GM20000 (cell line): ENCODE measurements around the gene GABRA5.

Experiments used
- DNase-seq: peaks from one replicate; pipeline ENCODE4 v3.0.0; 2012; ENCODE audit warnings: low spot score
- TF ChIP-seq, protein P1 (sequence below): IDR thresholded peaks from 2 replicates; pipeline ENCODE4 v1.5.1; 2012; ENCODE audit warnings: mild to moderate bottlenecking, control low read depth; ENCODE audit errors: extremely low read depth, missing control alignments

Gene GABRA5

DNA sequence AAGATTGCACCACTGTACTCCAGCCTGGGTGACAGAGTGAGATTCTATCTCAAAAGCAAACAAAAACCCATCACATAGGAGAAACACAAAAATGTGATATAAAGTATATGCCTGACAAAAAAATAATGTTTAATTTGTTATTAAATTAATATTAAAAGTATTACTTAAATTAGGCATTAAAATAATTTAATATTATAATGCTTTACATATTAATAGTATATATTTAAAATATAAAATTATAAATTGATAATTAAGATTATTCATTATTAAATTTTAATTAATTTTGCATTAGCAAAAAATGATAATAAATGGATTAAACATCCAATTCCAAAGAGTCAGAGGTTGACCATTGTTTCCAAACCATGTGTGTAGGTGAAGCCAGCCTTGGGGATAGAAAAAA lies 22.0 kb upstream of the GABRA5 start:
- TF ChIP-seq, protein P1, sequence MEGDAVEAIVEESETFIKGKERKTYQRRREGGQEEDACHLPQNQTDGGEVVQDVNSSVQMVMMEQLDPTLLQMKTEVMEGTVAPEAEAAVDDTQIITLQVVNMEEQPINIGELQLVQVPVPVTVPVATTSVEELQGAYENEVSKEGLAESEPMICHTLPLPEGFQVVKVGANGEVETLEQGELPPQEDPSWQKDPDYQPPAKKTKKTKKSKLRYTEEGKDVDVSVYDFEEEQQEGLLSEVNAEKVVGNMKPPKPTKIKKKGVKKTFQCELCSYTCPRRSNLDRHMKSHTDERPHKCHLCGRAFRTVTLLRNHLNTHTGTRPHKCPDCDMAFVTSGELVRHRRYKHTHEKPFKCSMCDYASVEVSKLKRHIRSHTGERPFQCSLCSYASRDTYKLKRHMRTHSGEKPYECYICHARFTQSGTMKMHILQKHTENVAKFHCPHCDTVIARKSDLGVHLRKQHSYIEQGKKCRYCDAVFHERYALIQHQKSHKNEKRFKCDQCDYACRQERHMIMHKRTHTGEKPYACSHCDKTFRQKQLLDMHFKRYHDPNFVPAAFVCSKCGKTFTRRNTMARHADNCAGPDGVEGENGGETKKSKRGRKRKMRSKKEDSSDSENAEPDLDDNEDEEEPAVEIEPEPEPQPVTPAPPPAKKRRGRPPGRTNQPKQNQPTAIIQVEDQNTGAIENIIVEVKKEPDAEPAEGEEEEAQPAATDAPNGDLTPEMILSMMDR = no peak
- no peak for DNase-seq

DNA sequence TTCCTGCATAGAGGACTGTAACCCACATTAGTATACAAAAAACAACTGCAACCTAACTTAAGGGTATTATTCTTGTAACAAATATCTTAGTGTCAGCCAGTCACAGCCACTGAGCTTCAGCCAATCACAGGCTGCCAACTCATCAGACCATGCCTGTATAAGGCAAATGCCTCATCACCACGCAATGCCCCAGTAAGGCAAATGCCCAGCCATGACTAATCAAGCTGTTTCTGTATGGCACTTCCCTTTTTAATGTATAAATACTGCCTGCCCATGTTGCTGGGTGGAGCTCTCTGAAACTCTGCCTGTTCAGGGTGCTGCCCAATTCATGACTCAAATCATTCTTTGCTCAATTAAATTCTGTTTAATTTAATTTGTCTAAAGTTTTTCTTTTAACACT lies 18.4 kb upstream of the GABRA5 start:
- DNase-seq = no peak
- TF ChIP-seq, protein P1 = no peak

DNA sequence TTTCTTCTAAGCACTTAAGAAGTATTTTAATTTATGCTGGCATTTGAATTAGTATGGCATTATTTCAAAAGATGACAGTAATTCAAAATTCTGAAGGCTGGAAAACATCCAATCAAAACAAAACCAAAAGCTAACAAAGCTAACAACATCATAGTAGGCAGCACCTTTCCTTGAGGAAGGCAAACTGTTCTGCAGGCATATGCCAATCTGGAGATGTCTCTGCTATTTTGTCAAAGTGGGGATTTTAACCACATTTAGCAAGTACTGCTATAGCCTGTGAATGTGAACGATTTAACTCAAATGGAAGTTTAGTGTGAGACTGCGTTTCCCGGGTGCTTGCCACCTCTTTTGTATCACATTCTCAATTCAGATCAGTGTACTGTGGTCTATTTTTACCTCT lies 16.7 kb upstream of the GABRA5 start:
- no peak for DNase-seq
- TF ChIP-seq, protein P1 = no peak

GRCh38 chr15:26852980-26853379 lies 13.9 kb upstream of the GABRA5 start:
- TF ChIP-seq, protein P1 = no peak
- no peak for DNase-seq

DNA sequence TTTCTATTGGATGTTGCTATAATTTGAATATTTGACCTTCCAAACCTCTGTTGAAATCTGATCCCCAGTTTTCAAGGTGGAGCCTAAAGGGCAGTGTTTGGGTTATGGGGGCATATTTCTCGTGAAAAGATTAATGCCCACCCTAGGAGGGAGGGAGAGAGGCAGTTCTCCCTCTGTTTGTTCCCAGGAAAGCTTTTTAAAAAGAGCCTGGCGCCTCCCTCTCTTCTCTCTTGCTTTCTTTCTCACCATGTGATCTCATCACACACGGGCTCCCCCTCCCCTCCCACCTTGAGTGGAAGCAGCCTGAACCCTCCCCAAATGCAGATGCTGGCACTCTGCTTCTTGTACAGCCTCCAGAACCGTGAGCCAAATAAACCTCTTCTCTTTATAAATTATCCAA lies 12.4 kb upstream of the GABRA5 start:
- TF ChIP-seq, protein P1 = no peak
- DNase-seq = no peak

DNA sequence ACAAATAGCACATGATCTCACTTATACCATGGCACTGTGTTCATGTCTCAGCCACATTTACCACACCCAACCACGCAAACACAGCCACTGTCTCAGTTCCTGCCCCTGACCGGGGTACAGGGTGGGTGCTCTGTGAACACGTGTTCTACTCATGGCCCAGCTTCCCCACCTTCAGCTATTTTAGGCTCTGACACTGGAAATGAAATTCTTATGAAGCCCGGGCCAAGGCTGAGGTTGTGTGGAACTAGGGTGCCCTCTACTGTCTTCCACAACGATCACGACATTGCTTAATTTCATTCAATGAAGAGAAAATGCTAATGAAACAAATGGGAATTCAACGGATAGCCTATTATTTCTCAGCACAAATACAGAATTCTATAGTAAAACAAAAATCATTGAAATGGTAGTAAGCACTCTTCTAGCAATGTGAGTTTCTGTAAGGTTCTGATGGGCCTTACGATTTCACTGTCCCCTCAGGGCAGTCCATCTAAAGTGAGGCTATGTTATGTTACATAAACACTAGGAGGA lies 2.1 kb upstream of the GABRA5 start:
- TF ChIP-seq, protein P1 = no peak
- DNase-seq = no peak

- DNase-seq = no peak
- TF ChIP-seq, protein P1 = no peak
These were observed 542 bp downstream of the GABRA5 start for GRCh38 chr15:26867200-26868007.
